ENCODE data around the gene CLMN.
"Not testable (repeated sequence)": the region's sequence is repeated elsewhere in the genome, so short reads cannot be mapped to it uniquely, and the experiment has no call there.

Gene CLMN

GRCh38 chr14:95138455-95138854 lies 181.3 kb downstream of the CLMN start:
- not testable (repeated sequence) for DNase-seq (ENCODE audit: low read depth in 2 of 2)

GRCh38 chr14:95137804-95138167 lies 181.9 kb downstream of the CLMN start:
- no peak for DNase-seq (ENCODE audit: low read depth in 2 of 2)

- no peak for DNase-seq (ENCODE audit: low read depth in 2 of 2)
These were observed 182.4 kb downstream of the CLMN start for GRCh38 chr14:95137164-95137803.

- DNase-seq (ENCODE audit: low read depth in 2 of 2) = no peak
These were observed 183.1 kb downstream of the CLMN start for GRCh38 chr14:95136631-95137030.

GRCh38 chr14:95134304-95134933 lies 185.3 kb downstream of the CLMN start:
- no peak for DNase-seq (ENCODE audit: low read depth in 2 of 2)

- no peak for DNase-seq (ENCODE audit: low read depth in 2 of 2)
These were observed 186.4 kb downstream of the CLMN start for GRCh38 chr14:95133282-95133681.

- DNase-seq (ENCODE audit: low read depth in 2 of 2) = no peak
These were observed 186.9 kb downstream of the CLMN start for GRCh38 chr14:95132760-95133159.

All from activated CD4-positive, alpha-beta T cell treated with anti-CD3 and anti-CD28 coated beads for 24 hours (primary cell).